ENCODE measurements around the gene MRAP.

MRAP gene

DNA sequence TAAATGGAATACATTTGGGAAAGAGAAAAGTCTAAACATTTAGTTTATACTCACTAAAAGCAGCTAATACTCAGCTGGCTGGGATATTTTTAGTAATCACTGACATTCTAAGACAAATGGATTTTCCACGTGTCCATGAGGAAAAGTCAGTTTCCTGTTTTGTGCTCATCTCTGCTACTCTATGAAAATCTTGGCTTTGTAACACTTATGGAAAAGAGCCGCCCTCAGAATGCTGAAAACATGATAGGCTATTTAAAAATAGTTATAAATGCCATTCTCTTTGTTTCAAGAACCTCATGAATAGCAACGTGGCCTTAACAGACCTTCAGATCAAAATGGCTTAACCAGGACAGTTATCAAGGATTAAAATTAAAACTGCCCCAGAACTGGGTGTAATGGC lies 29.9 kb downstream of the MRAP start:
- DNase-seq, result no peak

DNA sequence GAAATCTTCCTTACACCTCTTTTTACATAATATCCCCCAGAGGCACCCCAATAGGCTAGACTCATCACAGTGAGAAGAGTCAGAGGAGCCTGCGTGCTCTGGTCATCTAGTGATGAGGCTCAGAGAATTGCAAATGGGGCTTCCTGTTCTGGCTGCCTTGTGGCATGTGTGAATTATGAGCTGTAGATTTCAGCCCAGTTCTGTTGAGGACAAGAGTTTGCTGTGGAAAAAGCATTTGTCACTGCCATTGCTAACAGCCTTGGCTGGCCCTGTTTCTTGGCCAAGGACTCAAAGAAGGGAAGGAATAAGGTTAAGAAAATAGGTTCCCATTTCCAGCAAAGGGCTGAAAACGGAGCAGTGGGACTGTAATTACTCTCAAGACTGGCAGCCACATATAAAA lies 30.7 kb downstream of the MRAP start:
- DNase-seq, result no peak

DNA sequence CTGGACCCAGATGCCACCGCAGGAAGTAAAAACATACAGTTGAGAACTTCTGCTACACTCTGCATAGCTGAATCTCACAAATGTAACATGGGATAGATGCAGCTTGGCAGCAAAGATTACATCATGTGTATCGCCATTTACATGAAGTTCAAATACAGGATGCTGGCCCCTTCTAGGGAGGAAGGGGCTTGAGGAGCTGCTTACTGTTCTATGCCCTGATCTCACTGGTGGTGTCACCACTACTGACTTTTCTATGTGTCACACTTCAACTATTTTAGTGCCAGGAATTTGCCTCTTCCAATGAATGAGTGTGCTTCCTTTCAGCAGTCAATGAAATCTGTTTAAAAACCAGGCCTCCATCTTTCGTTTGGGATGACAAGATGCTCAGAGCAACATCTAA lies 31.1 kb downstream of the MRAP start:
- no peak for DNase-seq

DNA sequence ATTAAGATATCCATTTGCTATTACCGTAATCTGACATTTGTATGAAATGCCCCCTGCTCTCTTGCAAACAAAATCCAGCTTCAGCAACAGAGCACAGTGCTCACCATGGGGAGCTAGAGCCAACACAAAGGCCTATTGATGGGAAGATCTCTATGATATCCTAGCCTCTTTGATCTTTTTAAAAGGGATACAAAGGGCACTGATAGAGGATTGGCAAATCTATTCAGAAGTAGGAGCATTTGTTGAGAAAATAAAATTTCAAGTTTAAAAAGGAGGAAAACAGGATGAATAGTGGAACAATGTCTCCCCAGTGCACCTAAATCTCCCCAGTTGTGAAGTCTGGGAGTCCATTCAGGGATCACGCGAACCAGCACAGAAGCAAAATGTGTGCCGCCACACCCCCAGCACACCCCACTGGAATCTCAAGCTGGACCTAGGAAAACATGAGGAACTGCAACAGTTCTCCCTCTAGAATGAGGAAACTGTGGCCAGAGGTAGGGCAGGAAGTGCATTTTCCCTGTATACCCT lies 32.2 kb downstream of the MRAP start:
- DNase-seq, result no peak

DNA sequence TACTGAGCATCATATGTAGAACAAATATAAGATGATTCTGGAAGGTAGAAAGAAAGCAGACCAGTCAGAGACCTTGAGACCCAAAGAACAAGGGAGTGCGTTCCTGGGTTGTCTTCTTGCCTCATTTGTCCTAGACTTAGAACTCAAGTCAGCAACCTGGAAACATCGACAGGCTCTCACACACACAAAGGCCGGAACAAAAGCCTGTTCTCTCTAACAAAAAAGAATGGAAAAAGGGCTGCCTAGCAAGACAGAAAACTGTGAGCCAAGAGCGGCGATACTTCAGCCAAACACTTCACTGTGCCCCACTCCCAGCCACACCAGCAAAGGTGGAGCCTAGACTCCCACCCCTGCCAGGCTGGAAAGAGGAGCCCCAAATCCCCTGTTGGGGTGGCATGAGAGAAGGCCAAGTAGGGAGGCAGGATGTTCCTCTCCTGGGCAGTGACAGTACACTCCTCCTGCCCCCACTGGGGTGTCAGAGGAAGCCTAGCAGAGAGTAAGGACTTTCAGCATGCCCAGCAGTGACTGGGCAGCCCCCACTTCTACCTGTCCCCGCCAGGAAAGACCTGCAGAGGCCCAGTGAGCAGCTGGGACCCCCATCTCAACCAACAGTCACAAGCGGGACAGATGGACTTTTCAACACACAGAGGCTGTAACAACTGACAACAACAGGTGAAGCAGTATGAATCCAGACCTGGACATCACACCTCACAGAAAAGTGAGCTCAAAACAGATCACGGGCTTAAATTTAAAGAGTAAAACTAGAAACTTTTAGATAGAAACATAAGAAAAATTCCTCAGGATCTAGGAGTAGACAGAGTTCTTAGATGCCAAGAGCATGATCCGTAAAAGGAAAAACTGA lies 33.0 kb downstream of the MRAP start:
- DNase-seq, result no peak

DNA sequence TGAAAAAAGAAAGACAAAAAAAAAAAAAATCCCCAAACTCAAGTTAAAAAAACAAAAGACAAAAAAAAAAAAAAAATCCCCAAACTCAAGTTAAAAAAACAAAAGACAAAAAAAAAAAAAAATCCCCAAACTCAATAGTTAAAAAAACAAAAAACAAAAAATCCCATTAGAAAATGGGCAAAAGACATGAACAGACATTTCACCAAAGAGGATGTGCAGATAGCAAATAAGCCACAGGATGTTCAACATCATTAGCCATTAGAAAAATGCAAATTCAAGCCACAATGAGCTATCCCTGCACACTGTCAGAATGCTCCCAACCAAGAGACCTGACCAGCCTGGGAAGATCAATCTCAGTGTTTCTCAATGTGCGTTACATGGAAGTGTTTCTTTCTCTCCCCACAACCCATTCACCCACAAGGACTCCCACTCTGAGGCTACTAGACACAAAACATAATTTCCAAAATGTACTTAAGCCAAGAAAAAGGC lies 33.9 kb downstream of the MRAP start:
- DNase-seq, result no peak

DNA sequence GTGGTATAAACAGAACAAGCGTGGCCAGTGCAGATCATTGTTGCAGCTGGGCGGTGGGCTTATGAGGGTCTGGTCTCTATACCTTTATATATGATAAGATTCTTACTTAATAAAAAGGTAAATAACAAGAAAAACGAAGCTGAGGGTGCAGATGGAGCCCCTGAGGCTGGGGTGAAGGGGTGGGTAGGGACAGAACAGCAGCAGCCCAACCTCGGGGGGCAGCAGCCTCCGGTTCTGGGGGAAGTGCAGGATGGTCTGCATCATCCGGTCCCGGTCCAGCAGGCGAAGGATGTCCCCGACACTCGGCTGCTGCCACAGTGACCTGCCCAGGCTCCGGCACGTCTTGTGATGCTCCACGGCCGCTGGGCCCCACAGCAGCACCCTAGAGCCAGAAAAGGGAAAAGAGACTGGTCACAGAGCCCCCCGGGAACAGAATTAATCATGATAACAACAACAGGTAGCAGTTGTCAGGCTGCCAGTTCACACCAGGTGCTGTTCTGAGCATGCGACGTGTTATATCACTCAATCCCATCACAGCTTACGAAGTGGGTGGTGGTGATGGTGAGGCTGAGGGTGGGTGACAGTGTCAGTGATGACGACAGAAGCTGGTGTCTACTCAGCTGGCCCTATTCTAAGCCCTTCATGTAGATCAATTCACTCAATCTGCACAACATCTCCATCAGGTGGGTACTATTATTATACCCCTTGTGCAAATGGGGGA lies 35.5 kb downstream of the MRAP start:
- DNase-seq, result no peak

DNA sequence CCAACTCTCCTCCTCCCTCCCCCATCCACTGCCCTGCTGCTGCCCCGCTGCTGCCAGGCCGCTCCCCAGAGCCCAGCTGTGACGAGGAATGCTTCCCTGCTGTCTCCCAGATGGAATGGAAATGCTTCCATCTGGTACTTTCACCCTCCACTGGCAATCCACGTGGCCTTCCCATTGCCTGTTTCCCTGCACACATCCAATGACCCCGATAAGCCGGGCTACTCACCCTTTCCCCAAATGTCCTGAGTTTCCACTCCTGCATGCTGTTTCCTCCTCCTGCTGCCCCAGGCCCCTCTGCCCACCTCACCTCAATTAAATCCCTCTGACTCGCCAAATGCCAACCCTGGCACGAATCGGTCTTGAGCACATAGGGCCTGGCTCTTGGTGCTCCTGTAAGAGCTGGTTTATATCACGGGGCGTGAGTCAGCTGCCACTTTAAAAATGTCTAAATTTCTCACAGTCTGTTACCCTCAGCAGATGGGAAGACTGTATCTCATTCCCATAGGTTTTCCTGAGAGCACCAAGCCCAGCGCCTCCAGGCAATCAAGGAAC lies 36.4 kb downstream of the MRAP start:
- DNase-seq, result no peak

DNA sequence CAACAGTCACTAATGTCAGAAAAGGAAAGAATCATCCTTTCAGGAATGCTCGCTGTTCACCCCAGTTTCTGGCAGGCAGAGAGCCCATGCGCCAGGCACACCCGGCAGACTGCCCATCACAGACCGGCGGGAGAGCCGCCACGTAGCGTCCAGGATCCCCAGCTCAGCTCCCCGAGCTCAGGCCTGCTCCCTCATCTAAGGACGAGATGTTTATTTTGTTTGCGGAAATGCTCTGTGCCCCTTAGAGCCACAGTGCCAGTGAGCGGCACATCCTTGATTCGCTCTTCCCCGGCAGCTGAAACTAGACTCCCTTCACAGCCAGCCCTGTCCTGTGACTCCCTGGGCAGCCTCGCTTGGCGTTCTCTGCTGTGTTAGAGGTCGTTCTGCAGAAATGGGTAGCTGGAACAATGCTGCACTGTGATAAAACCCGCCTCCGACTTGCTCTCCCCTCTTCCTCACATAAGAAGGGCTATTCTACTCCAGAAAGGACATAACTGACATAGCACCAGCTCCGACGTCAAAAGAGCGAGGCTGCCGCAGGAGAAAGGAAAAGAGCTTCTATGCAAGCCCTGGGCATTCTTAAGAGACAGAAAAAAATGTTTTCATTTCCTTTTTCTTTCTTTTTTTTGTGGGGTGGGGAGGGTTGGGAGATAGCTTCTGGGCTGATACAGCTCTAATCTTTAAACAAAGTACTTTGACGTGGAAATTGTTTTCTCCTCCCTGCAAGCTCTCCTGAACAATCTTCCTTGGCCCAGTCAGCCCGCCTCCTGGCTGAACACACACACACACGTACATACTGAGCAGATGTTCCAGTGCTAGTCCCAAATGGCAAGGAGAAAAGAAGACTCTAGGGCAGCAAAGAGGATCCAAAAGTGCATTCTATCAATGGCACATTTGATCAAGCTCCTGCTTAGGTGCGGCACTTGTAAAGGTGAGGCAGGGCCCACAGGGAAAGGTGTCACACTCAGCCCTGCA lies 37.2 kb downstream of the MRAP start:
- DNase-seq, result no peak

DNA sequence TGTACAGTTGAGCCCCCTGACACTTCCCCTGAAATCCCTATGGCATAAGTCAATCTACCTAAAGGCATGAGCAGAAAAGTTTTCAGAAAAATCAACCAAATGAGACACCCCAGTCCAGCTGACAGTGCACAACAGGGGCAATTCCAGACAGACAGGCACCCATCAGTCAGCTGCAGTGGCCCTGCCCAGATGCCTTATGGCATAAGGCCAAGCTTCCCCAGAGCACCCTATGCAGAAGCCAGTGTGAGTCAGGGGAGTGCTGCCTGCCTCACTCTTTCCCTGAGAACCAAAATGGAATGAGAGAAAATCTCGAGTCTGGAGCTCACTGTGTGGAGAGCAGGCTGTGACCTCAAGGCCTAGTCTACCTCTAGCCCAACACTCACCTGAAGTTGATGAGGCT lies 38.1 kb downstream of the MRAP start:
- no peak for DNase-seq

DNA sequence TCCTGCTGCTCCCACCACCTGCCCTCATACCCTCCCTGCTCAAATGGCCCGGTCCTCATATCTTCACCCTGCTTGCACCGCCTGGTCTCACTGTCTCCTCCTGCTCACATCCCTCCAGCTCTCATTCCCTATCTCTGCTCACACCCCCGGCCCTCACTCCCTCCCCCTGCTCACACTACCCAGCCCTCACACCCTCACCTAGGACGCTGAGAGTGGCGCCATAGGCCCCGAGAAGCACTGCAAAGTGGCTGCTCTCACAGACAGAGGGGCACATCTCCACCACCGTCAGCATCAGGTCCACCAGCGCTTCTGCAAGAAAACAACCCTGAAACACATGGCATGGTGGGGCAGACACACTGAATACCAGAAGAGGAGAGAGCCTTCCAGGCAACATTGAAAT lies 38.6 kb downstream of the MRAP start:
- DNase-seq, result no peak

DNA sequence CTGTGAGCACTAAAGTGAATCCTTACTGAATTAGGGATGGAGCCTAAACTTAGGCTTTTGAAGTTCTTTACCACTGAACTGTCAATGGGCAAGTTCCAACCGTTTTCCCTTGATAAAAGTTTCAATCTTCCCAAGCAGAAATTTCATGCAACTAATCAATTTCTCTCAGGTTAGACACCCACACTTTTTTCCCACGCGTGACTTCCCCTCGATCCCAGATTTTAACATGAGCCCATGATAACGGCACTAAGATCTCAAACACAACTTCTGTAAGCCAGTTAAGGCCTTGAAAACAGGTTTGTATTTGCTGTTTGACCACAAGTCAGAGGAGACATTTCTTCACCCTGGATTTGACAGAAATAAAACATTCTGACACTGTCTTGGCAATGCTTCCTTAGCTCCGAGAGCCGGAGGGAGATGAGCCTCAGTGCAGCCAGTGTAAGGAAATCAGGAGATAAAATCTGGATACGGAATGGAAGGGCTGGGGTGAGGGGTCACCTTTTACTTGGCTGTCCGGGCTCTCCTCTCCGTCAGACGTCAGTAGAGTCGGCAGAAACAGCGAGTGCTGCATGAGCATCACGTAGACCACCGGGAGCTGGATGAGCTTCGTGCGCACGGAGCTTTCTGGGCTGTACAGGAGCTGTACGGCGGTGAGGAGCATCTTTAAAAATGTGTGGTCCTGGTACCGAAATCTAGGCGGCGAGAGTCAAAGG lies 39.7 kb downstream of the MRAP start:
- no peak for DNase-seq

DNA sequence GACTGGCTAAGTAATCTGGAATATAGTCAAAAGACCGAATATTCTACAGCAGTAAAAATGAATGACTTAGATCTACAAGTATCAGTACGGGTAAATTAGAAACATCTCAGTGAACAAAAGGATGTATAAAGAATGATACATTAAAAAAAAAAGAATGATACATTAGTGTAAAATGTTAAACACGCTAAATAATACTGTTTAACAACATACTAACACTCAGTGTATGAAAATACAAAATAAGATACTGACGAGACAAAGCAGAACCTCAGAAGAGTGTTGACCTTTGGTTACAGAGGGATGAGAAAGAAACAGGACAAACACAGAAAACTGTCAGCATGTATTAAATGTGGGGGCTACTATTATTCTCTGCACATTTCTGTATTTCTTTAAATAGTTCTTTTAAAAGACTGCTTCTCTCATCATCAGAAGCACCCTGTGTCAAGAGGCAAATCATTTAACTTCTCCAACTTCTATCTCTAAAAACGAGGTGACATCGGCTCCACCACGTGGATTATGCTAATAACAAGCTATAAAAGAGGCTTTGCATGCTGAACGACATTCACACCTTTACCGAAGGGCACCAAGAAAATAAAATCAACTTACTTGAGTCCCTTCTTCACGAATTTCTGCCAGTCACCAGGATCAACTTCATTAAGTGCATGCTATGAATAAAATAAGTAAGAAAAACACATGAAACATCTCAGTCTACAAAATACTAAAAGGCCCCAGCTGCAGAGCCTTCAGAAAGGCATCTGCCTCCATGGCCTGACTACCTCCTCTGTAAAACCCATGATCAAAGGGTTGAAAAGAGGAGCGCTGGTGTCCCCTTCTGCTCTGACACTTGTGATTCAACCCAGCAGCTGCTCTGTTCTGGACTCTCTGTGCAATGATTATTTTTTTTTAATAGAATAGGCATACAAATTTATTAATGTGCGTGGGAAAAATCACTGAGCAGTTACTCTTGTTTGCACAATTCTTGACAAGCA lies 42.5 kb downstream of the MRAP start:
- no peak for DNase-seq

DNA sequence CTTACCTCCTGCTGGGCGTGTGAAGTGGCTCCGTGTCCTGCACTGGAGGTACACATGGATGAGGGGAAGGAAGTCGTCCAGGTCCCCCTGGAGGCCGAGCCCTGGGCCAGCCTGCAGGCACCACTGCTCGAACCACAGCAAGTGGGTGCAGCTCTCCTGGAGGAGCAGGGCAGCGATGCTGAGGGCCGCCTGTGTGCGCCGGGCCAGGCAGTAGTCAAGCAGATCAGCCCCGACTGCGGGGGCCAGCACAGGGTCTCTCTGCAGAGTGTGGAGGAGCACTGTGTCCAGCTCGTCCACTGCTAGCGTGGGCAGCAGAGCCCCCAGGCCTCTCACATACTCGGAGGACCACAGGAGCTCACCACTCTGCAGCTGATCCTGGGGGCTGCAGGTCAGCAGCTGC lies 48.3 kb downstream of the MRAP start:
- DNase-seq, result no peak

DNA sequence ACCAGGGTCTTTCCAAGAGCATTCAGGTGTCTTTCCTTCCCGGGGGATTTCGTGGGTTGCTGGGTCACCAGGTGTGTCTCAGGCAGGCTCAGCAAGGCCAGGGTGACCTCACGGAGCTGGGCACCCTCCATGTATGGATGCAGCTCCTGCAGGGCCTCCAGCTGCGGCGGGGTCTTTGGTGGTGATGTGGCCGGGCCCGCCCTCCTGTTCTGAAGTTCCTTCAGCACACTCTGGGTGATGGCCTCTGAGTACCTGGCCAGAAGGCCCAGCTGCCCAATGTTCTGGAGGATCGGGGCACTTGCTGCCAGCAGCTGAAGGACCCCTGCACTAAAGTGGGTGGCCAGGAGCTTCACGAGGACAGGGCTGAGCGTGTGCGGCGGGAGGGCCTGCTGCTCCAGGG lies 48.7 kb downstream of the MRAP start:
- no peak for DNase-seq

DNA sequence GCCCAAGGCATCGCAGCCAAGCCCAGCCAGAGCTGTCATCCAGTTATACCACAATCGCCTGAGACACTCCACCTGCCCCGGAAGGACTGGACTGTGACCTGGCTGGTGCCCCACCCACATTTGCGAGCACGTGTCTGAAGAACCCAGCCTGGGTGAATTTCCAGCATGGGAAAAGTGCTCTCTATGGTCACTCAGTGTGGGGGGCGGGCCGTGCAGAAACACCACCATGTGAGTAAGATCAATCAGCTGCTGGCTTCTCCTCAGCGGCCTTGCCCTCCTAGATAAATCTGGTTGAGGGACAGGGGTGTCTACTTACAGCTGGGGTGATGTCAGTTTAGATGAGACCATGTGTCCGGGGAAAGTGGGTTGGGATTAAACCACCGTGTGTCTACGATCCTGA lies 49.3 kb downstream of the MRAP start:
- DNase-seq, result no peak

DNA sequence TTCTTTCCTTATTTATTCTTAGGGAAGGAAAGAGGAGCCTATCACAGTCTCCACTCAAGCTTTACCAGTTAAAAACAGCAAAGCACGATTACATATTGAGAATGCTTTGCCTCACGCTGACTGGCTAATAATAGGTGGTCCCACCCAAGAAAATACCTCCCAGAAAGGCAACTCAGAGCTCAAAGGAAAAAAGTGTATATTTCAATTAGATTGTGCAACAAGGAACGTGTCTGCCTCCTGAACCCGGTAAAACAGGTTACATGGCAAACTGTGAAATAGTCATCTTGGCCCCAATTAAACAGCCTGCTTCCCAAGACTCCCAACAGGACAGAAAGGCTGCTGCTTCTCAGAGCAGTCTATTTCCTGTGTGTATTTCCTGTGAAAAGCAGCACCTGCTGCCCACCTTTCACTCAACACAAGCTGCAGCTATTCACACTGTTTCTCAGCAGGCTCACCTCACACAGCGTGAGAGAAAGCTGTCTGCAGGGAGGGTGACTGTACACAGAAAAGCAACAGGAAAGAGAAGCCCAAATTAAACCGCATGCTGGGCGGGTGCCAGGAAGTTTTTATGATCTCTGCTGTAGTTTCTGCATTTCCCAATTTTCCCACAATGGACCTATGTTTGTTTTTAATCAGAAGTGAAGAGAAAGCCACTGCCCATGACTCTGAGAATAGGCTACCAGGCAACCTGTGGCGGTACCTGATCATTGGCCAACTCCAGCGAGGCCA lies 50.1 kb downstream of the MRAP start:
- no peak for DNase-seq

DNA sequence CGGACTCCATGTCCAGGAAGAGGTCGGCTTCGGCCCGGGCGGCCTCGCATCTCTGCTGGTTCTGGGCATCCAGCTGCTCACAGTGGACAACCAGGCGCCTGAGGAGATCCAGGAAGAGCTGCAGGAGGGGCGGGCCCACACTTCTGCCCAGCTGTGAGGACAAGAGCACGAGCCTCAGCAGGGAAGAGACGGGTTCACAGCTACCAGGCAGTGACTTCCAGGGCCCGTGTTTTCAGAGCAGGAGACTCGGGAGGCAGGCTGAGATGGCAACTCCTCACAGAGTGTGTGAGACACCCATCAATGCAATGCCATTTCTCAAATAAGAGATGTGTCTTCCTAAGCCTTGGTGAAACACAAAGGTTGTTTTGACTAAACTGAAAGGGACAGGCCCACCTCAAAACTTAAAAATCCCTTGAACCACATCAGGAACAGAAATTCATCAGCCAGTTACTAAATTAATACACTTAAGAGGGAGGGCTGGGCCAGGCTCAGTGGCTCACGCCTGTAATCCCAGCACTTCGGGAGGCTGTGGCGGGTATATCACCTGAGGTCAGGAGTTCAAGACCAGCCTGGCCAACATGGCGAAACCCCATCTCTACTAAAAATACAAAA lies 50.8 kb downstream of the MRAP start:
- no peak for DNase-seq

DNA sequence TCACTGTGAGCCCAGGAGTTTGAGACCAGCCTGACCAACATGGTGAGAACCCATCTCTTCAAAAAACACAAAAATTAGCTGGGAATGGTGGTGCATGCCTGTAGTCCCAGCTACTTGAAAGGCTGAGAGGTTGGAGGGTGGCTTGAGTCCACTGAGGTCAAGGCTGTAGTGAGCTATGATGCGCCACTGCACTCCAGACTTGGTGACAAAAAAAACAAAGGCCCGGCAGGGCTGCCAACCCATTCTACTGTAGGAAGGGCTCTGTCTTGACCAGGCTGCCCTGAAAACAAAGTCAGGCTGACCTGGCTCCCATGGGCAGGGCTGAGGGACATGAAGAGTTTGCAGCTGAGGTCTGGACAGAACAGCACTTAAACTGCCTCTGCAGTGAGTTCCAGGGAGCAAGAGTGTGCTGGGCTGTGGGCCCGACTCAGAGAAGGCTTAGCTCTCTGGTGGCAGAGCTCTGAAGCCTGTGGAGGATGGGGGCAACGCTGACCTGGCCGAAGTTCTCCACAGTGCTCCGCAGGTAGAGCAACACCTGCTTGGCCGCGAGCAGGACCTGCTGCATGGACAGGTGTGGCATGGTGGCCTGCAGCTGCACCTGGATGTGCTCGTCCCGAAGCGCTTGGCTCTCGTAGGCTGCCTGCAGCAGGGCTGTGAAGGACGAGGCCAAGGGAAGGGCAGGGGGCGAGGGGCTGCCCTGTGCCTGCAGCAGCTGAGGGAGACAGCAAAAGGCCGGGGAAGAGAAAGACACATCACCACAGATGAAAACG lies 51.7 kb downstream of the MRAP start:
- DNase-seq, result no peak
